Measurements from ENCODE around the gene GLRA3. TPM values are rescaled to one million over a fixed set of nuclear protein-coding genes. Genes with fewer than 3 reads are reported as not detected.
A peak's percentile ranks its signal among the peaks of the same experiment; 100 is the strongest.

Gene GLRA3
- total RNA-seq, 2 donors from 2014 or later, result not detected

DNA sequence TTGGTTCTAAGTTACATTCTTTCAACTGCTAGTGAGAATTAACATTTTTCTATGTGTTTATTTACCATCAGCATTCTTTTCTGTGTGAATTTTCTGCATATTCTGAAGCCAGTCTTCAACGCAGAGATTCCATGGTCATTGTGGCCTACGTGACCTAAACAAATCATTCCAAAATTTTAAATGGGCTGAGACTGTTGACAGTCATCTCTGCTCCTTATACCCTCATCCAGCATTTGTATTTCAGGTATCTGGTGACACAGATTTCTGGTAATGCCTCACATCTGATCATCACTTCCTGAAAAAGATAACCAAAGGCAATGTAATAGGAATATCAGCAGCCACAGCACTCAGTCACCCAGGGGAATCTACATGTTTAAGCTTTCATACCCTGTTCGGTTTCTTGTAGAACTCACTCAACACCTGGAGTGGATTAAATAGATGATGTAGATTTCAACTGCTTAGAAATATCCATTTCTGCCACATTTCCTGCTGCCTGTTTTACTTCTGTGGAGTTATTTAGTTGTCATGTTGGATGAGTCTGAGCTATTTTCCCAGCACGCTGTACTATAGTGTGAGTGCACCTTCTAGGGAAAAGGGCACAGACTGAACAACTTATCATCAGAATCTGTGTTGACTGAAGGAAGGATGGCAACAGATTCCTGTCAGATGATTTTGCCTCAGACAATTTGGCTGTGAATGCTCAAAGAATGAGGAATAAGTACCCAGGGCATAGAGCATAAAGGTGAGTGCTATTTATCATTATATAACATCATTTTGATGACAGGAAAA, 233.7 kb downstream of the GLRA3 start:
- H3K27ac Mint-ChIP-seq, result no peak overlapping the region
- no peaks in the 10 kb centered on the region for H3K36me3 Mint-ChIP-seq (ENCODE audit: low read depth)
- H3K9me3 Mint-ChIP-seq, result no peaks in the 10 kb centered on the region
- H3K4me1 Mint-ChIP-seq, result peaks cover 6% of the 10 kb centered on the region
- H3K4me3 Mint-ChIP-seq, result no peak overlapping the region
- ATAC-seq (replicated peaks), result peak; percentile 15
- no peaks in the 10 kb centered on the region for H3K27me3 Mint-ChIP-seq

DNA sequence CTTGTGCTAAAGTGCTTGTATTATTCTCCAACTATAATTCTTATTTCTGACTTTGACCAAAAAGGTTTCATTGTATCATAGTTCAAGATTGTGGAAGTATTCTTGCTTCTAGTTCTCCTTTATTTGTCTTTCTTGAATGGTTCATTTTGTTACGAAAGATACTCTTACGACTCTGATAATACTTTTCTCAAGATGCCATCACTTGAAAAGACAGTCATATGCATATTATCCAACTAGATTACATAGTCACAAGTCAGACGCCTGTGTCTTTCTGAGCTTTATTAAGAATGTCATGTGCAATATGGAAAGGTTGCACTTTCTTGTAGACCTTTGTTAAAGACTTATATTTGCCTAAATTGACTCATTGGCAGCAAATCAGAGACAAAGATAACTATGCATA, 235.3 kb downstream of the GLRA3 start:
- no peaks in the 10 kb centered on the region for H3K9me3 Mint-ChIP-seq
- H3K27ac Mint-ChIP-seq, result no peak overlapping the region
- no peaks in the 10 kb centered on the region for H3K27me3 Mint-ChIP-seq
- H3K4me3 Mint-ChIP-seq, result no peak overlapping the region
- peaks cover 6% of the 10 kb centered on the region for H3K4me1 Mint-ChIP-seq
- no peak for ATAC-seq (replicated peaks)
- no peaks in the 10 kb centered on the region for H3K36me3 Mint-ChIP-seq (ENCODE audit: low read depth)

DNA sequence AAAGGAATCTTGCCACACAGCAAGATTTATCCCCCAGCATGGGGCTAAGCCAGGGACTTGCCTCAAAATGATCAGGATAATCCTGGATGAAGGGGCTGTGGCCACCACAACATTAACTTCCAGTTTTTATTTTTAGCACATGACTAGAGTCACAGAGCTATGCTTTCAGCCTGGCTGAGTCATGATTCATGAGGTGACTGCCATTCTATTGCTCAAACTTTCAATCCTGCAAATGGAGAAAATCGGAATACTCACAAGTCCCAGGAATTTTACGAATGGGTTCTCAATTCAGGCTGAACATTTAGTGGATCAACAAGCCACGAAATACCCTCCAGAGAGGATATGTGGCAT, 236.1 kb downstream of the GLRA3 start:
- no peak overlapping the region for H3K27ac Mint-ChIP-seq
- no peak for ATAC-seq (replicated peaks)
- peaks cover 6% of the 10 kb centered on the region for H3K4me1 Mint-ChIP-seq
- H3K9me3 Mint-ChIP-seq, result no peaks in the 10 kb centered on the region
- H3K27me3 Mint-ChIP-seq, result no peaks in the 10 kb centered on the region
- H3K36me3 Mint-ChIP-seq (ENCODE audit: low read depth), result no peaks in the 10 kb centered on the region
- H3K4me3 Mint-ChIP-seq, result no peak overlapping the region

DNA sequence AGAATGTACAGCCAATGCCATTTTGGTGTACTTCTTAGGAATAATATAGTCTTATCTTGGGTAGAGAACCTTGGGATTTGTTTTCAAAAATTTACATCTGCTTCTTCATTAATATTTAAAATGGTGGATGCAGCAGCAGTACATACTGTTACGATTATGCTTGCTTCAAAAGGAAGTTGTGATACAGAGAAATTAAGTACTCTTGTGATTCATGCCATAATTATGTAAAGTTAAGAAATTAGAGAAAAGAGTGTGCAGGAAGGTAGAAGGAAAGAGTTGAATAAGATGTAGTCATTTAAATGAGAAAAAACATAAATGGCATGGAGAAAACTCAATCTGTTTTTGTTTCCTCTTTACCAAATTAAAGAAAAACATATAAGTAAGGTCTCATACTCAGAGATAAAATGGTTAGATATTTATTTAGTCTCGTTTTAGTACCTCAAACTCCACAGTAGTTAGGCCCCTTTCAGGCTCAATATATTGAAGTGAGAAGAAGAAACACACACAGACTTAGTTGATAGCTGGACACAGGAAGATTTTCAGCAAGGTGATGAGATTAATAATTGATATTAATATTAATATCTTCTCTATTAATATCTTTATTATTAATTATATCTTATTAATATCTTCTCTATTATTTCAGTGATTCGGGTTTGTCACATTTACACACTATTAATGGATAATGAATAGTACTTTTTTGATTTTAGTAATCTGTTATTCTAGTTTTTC, 236.6 kb downstream of the GLRA3 start:
- Mint-ChIP-seq H3K4me3 (peak overlapping the region; percentile 12), H3K36me3 (ENCODE audit: low read depth) (no peaks in the 10 kb centered on the region), H3K27ac (no peak overlapping the region), H3K9me3 (no peaks in the 10 kb centered on the region), H3K27me3 (no peaks in the 10 kb centered on the region), H3K4me1 (peaks cover 6% of the 10 kb centered on the region)
- no peak for ATAC-seq (replicated peaks)

DNA sequence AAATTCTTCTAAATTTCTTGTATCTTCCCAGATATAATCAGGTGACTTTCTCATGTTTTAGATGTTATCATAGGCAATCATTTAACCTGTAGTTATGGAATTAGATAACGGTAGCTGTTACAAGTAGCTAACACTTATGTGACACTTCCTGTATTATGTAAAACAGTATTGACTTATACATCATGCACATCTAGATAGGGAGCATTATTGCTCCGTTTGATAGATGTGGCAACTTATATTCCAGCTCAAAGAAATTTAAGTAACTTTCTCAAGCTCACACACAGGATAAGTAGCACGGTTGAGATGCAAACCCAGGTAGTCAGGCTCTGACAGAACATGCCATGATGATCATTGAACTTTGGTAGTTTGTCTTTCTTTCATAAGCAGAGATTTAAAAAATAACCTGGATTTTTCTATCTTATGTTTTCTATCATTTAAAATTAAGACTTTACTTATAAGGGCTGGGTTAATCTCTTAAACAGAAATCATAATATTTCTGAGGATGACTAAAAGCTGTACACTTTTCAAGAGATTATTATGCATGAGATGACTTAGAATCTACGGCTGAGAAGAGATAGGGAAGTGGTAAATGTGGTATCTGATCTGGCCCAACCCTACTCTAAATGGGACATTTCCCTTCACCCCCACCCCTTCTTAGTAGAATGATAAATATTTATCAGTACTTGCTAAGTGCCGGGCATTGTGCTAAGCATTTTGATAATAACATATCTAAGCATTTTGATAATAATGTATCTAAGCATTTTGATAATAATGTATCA, 237.6 kb downstream of the GLRA3 start:
- Mint-ChIP-seq H3K27ac (no peak overlapping the region), H3K9me3 (no peaks in the 10 kb centered on the region), H3K4me1 (peaks cover 6% of the 10 kb centered on the region), H3K36me3 (ENCODE audit: low read depth) (no peaks in the 10 kb centered on the region), H3K4me3 (peak overlapping the region; percentile 29), H3K27me3 (no peaks in the 10 kb centered on the region)
- peak; percentile 95 for ATAC-seq (replicated peaks)

DNA sequence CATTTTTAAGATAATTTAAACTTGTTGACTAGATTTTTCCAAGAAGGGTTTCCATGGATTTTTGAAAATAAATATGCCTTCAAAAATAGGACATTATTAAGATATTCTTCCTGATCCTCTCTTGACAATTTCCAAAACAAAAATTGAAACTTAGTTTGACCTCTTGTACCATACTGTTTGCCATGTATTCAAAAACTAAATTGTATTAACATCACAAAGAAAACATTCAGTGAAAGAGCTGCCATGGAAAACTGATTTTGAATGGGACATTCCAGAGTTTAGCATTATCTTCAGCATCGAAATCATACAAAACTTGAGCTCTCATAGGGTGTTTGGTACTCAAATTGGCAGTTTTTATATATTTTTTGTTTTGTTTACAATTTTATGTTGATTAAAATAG, 238.7 kb downstream of the GLRA3 start:
- H3K4me1 Mint-ChIP-seq, result peaks cover 6% of the 10 kb centered on the region
- H3K27me3 Mint-ChIP-seq, result no peaks in the 10 kb centered on the region
- no peaks in the 10 kb centered on the region for H3K36me3 Mint-ChIP-seq (ENCODE audit: low read depth)
- H3K9me3 Mint-ChIP-seq, result no peaks in the 10 kb centered on the region
- H3K4me3 Mint-ChIP-seq, result no peak overlapping the region
- no peak for ATAC-seq (replicated peaks)
- no peak overlapping the region for H3K27ac Mint-ChIP-seq

Other genes with a start within 250 kb of the GLRA3 start
- not detected for gene ADAM29, start 89.1 kb upstream of the GLRA3 start, total RNA-seq